HG03280 (cell line): ENCODE results near the gene PGAP2.

ENCODE experiments used
- ATAC-seq: cut with Tn5 transposase; IDR thresholded peaks from one replicate; pipeline ENCODE4 v1.9.1; 2021; ENCODE audit warnings: mild to moderate bottlenecking, moderate library complexity; ENCODE audit not compliant: unreplicated experiment

The PGAP2 gene

GRCh38 chr11:3831378-3832239 is 23.2 kb downstream of the PGAP2 start:
- no peak for ATAC-seq

GRCh38 chr11:3832816-3833215 is 24.5 kb downstream of the PGAP2 start:
- ATAC-seq, result no peak

DNA sequence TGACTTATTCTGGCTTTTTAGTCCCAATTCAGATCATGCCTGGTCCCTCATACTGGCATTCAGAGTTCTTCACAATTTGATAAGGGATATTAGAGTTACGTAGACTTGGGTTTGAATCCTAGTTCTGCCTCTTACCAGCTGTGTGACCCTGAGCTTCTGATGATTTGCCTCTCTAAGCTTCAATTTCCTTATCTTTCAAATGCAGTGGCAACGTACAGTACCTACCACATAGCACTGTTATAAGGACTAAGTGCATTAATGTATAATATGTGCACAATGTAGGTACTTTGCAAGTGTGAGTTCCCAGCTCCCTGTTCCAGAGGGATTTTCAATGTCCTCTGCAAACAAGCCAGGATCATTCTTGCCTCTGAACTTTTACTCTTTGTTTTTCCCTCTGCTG is 25.1 kb downstream of the PGAP2 start:
- no peak for ATAC-seq

GRCh38 chr11:3834349-3834663 is 25.9 kb downstream of the PGAP2 start:
- no peak for ATAC-seq

- no peak for ATAC-seq
These were observed 26.5 kb downstream of the PGAP2 start for GRCh38 chr11:3834664-3835461.

- no peak for ATAC-seq
These were observed 27.4 kb downstream of the PGAP2 start for GRCh38 chr11:3835751-3836150.

- no peak for ATAC-seq
These were observed 28.5 kb downstream of the PGAP2 start for GRCh38 chr11:3836903-3837302.

DNA sequence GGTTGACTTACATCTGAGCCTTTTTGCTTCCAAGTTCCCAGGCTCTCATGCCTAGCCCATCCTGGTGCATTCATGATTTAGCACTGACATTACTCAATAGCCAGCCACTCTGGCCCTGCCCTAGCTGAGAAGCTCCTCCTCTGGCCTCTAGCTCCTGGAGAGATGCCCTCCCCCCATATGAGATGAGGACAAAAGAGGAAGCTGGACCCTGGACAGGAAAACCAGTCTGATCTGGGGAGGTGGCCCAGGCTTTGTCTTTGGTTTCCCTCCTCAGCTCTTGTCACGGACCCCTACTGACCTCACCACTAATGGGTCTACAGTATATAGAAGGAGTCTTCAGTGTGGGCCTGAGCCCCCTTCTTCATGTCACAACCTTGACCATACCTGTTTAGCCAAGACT is 29.4 kb downstream of the PGAP2 start:
- ATAC-seq, result no peak

GRCh38 chr11:3838504-3838903 is 30.1 kb downstream of the PGAP2 start:
- no peak for ATAC-seq

- ATAC-seq, result peak; percentile 0
These were observed 31.9 kb downstream of the PGAP2 start for GRCh38 chr11:3840004-3840869.

DNA sequence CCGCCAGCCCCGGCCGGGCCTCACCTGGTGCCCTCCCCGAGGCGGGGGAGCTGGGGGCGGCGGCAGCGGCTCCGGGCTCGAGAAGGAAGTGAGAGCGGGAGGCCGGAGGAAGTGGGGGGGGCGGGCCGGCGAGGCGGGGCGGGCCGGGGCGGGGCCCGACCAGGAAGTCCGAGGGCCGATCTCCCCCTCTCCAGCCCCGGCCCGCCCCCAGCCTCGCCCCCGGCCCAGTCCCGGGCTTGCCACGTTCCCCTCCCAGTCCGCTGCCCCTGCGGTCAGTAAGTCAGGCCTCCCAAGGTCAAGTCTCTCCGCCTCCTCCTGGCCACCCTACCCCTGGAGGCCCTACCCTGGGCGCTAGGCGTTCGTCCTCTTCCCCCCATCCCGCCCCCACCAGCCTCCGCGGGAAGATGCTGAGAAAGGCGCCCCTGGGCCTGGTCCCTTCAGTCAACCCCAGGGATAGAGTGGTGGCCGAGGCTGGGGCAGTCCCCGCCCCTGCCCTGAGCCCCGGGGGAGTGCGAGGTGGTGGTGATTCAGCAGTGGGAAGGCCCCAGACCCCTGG is 32.6 kb downstream of the PGAP2 start, which contains the start of gene RHOG:
Gene RHOG (minus strand): TSS at position 90 of the 556 bp plus-strand sequence. CDS start 12,821 bp downstream, outside the sequence.
- peak; percentile 45 for ATAC-seq

GRCh38 chr11:3841426-3842350 is 33.3 kb downstream of the PGAP2 start:
- peak; percentile 51 for ATAC-seq

DNA sequence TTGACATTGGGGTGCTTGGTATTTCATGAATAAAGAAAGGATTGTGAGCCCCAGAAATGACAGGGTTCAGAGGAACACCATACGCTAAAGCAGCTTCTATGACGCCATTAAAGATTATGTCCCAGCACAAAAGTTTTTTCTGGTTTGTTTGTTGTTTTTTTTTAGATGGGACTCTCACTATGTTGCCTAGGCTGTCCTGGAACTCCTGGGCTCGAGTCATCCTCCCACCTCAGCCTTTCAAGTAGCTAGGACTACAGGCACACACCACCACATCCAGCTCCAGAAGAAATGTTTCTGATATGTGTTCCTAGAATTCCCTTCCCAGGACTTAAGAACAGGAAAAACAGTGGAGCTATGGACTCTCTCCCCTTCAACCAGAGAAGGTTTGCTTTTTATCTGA is 35.0 kb downstream of the PGAP2 start:
- ATAC-seq, result no peak

GRCh38 chr11:3845246-3845645 is 36.9 kb downstream of the PGAP2 start:
- no peak for ATAC-seq

DNA sequence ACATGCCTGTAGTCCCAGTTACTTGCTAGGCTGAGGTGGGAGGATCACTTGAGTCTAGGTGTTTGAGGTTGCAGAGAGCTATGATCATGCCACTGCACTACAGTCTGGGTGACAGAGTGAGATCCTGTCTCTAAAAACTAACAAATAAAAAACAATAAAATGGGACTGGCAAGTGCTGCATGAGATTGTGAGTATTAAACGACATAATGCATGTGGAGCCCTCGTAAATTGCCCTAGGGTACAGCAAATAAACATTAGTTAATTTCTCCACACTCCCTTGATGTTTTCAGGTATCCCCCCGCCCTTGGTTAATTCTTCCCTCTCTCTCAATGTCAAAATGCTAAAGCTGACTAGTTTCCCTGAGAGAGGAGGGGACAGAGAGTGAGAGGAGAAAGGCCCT is 37.3 kb downstream of the PGAP2 start:
- ATAC-seq, result no peak

GRCh38 chr11:3849297-3849874 is 41.0 kb downstream of the PGAP2 start:
- no peak for ATAC-seq

DNA sequence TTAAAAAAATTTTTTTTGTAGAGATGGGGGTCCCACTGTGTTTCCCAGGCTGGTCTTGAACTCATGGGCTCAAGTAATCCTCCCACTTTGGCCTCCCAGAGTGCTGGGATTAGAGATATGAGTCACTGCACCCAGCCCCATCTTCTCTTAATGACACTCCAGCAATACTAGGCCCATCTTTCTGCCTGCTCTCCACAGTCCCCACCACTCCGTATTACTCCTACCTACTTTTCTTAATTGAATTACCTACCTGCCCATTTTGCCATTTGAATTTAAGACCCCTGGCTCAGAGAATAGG is 45.1 kb downstream of the PGAP2 start:
- ATAC-seq, result no peak

DNA sequence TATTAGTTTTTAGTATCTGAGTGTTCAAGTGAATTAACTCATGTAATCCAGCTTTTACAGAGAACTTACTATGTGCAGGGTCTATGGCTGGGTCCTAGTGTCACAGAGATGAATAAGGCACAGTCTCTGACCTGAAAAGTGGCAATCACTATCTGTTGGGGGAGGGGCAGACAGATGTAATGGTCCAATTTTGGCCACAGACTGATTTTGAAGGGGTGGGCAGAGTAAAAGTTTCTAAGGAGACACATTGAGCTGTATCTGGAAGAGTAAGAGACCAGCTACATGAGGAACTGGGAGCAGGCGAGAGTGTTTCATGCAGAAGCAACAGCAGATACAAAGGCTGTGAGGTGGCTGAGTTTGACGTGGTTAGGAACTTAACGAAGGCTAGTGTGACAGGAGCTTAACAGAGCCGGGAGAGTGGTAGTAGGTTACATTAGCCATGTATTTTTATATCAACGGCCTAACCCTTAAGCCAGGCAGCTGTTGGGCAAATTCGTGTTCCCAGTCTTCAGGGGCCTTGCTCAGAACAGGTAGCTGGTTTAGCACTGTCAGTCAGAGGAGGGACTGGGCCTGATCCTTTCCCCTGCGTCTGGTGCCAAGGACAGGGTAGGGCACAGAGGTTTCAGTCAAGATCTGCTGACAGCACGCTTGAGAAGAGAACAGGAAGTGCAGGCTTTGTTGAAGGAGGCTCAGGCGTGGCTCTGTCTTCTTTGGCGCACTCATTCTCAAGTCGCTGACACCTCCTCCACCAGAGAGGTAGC is 45.7 kb downstream of the PGAP2 start:
- peak; percentile 26 for ATAC-seq

GRCh38 chr11:3854660-3854976 is 46.3 kb downstream of the PGAP2 start:
- no peak for ATAC-seq
